Gastroesophageal sphincter (tissue), 3 donors: ENCODE data around the gene CAMKMT.

Experiments
- POLR2A ChIP-seq, 2 donors: fragments of 450-650 bp; IDR thresholded peaks; one replicate each; pipeline ENCODE4 v1.6.1; 2017; ENCODE audit warnings: antibody characterized with exemption in 2 of 2, mild to moderate bottlenecking in 2 of 2, moderate library complexity in 1 of 2
- POLR2AphosphoS5 ChIP-seq: sonication (generic); formaldehyde crosslinking; IDR thresholded peaks from one replicate; pipeline ENCODE4 v1.6.1; 2017; ENCODE audit warnings: antibody characterized with exemption
- TF ChIP-seq, protein P1 (sequence below), 4 experiments: fragments of 200-600 bp in 2 of 4; fragments of 450-650 bp in 2 of 4; sonication (generic) in 1 of 4; IDR thresholded peaks; one replicate each; pipeline ENCODE4 v1.5.1; 2017 to 2019; ENCODE audit warnings: antibody characterized with exemption in 4 of 4, mild to moderate bottlenecking in 2 of 4, moderate library complexity in 2 of 4

DNA sequence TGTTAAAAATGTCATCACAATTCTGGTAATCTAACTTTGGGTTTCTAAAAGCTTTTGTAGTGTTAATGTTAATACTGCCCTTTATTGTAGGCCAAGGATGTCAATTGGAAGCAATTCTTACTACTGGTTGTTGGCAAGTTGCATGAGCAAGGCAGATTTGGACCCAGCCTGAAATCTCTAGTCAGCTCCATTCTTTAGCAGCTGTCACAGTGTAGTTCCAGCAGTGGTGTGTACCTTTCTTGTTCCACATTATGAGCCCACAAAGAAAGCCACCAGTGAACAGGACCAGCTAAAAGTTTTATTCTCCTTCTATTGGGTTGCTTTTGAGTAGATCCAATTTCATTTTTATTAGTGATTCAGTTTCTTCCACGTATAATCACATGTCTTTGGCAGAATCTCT lies 133.8 kb downstream of the CAMKMT start:
- TF ChIP-seq, protein P1, sequence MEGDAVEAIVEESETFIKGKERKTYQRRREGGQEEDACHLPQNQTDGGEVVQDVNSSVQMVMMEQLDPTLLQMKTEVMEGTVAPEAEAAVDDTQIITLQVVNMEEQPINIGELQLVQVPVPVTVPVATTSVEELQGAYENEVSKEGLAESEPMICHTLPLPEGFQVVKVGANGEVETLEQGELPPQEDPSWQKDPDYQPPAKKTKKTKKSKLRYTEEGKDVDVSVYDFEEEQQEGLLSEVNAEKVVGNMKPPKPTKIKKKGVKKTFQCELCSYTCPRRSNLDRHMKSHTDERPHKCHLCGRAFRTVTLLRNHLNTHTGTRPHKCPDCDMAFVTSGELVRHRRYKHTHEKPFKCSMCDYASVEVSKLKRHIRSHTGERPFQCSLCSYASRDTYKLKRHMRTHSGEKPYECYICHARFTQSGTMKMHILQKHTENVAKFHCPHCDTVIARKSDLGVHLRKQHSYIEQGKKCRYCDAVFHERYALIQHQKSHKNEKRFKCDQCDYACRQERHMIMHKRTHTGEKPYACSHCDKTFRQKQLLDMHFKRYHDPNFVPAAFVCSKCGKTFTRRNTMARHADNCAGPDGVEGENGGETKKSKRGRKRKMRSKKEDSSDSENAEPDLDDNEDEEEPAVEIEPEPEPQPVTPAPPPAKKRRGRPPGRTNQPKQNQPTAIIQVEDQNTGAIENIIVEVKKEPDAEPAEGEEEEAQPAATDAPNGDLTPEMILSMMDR (IDR thresholded peaks at IDR 0.05) = no peak
- TF ChIP-seq POLR2A (IDR thresholded peaks at IDR 0.05) (no peak), POLR2AphosphoS5 (no peak)
